Panc1 (cell line): ENCODE measurements around the gene WSCD1. TPM values are rescaled to one million over a fixed set of nuclear protein-coding genes. Genes with fewer than 3 reads are reported as not detected.

Experiments
- ATAC-seq: fragments of 200-7000 bp; cut with Tn5 transposase; 2 replicates; pipeline ENCODE4 v1.9.1; 2020; ENCODE audit warnings: mild to moderate bottlenecking, moderate library complexity
- BruUV-seq: library from RNA; stranded (reverse); fragments of 400-500 nt; replicated peaks from 2 replicates; lab custom pipeline; 2021; lab: Mats Ljungman, UMichigan
- CTCF ChIA-PET: fragments of 300-600 bp; sonication (Branson Sonifier 250); formaldehyde crosslinking; loops from one replicate; lab custom pipeline; 2022; ENCODE audit warnings: antibody characterized with exemption; lab: Charles Lee
- POLR2A ChIA-PET: fragments of 300-600 bp; sonication (Branson Sonifier 250); formaldehyde crosslinking; loops from one replicate; lab custom pipeline; 2022; ENCODE audit warnings: antibody characterized with exemption; lab: Charles Lee
- DNase-seq: peaks from one replicate; pipeline ENCODE4 v3.0.0-alpha.2; 2010; ENCODE audit warnings: low read depth, low spot score
- H3K27ac ChIP-seq: 2 replicates; pipeline ENCODE4 v1.5.1; 2011; ENCODE audit warnings: mild to moderate bottlenecking, low read length, inconsistent platforms
- H3K27me3 ChIP-seq: fragments of 200-500 bp; sonication (Bioruptor generic); 2 replicates; pipeline ENCODE4 v1.6.0; 2014; ENCODE audit warnings: low read length, inconsistent platforms; ENCODE audit not compliant: control insufficient read depth, insufficient read depth
- H3K36me3 ChIP-seq: fragments of 200-500 bp; sonication (Bioruptor generic); 2 replicates; pipeline ENCODE4 v1.5.1; 2014; ENCODE audit warnings: inconsistent platforms, mild to moderate bottlenecking, low read length, moderate library complexity; ENCODE audit not compliant: control insufficient read depth, insufficient read depth
- H3K4me1 ChIP-seq: 2 replicates; pipeline ENCODE4 v1.5.1; 2011; ENCODE audit warnings: inconsistent platforms, mild to moderate bottlenecking, low read length, moderate library complexity; ENCODE audit not compliant: control insufficient read depth, insufficient read depth
- H3K4me3 ChIP-seq, 2 experiments: 2 replicates each; pipeline ENCODE4 v1.5.1; 2011 to 2012; ENCODE audit warnings: low read depth in 2 of 2, low read length in 2 of 2, mild to moderate bottlenecking in 2 of 2, inconsistent platforms in 1 of 2, moderate library complexity in 1 of 2
- H3K9me3 ChIP-seq: fragments of 200-500 bp; sonication (Bioruptor generic); 2 replicates; pipeline ENCODE4 v1.5.1; 2014; ENCODE audit warnings: low read depth, mild to moderate bottlenecking, inconsistent platforms, low read length, moderate library complexity; ENCODE audit not compliant: control insufficient read depth, insufficient read depth
- POLR2AphosphoS5 ChIP-seq: IDR thresholded peaks from 2 replicates; pipeline ENCODE4 v1.6.1; 2012; ENCODE audit warnings: mild to moderate bottlenecking, low read depth, low read length, moderate library complexity
- SIN3A ChIP-seq: IDR thresholded peaks from 2 replicates; pipeline ENCODE4 v1.6.1; 2012; ENCODE audit warnings: low read depth, mild to moderate bottlenecking, low read length, moderate library complexity, borderline replicate concordance; ENCODE audit not compliant: insufficient read depth
- TCF7L2 ChIP-seq: IDR thresholded peaks from 2 replicates; pipeline ENCODE4 v1.6.1; 2011; ENCODE audit warnings: mild to moderate bottlenecking, low read depth, low read length, inconsistent platforms
- in situ Hi-C: cut with HindIII; loops from 2 replicates; pipeline ENCODE4 v1.10.0; 2016; ENCODE audit warnings: low sequenced_read_pairs, low pct_unique_long_range_greater_than_20kb
- intact Hi-C: fragments of 100-400 bp; cut with micrococcal nuclease; formaldehyde crosslinking; loops from one replicate; pipeline ENCODE4 v1.10.0; 2022; ENCODE audit not compliant: unreplicated experiment
- total RNA-seq: library from RNA; stranded (reverse); gene quantifications from one replicate; pipeline ENCODE4 v1.2.1, GENCODE V29; 2021; ENCODE audit not compliant: unreplicated experiment
- TF ChIP-seq, protein P1 (sequence below): fragments of 450-650 bp; IDR thresholded peaks from 2 replicates; pipeline ENCODE4 v1.5.1; 2017; ENCODE audit warnings: mild to moderate bottlenecking
- TF ChIP-seq, protein P2 (sequence below), 2 experiments: IDR thresholded peaks; 2 replicates each; pipeline ENCODE4 v1.6.1; 2011 to 2012; ENCODE audit warnings: low read depth in 2 of 2, control low read depth in 1 of 2, low read length in 1 of 2, mild to moderate bottlenecking in 1 of 2, moderate library complexity in 1 of 2; ENCODE audit not compliant: insufficient read depth in 1 of 2

WSCD1 gene
- total RNA-seq, 1 experiment from 2014 or later, result 0.74 TPM

DNA sequence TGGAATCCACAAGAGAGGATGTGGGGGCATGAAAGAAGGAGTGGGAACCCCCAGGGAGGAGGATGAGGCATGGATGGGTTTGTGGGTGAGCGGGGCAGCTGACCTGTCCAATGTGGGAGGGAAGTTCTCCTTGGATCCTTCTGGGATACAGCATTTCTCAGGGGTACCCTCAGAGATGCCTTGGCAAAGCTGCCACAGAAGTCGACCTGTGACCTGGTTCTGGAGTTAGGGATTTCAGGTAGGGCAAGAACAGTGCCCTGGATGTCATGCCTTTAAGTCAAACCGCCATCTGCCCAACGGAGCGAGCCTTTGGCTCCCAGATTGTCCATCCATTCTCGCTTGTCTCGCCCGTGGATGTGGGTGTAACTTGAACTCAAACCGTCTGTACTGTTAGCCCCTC lies 30.0 kb downstream of the WSCD1 start:
- Histone ChIP-seq H3K4me1 (no peaks in the 10 kb centered on the region), H3K4me3 (no peak overlapping the region), H3K36me3 (no peaks in the 10 kb centered on the region), H3K9me3 (no peaks in the 10 kb centered on the region), H3K27me3 (no peaks in the 10 kb centered on the region; the same call in 1 of the 2 replicates), H3K27ac (no peak overlapping the region)
- ATAC-seq (no peak), DNase-seq (no peak)
- intact Hi-C loops, result no loop called here
- in situ Hi-C loops, result no loop called here
- ChIA-PET POLR2A (no interaction called here), CTCF (no interaction called here)
- no TSS peak for BruUV-seq
- TF ChIP-seq POLR2AphosphoS5, result no peak
- TF ChIP-seq, protein P1, sequence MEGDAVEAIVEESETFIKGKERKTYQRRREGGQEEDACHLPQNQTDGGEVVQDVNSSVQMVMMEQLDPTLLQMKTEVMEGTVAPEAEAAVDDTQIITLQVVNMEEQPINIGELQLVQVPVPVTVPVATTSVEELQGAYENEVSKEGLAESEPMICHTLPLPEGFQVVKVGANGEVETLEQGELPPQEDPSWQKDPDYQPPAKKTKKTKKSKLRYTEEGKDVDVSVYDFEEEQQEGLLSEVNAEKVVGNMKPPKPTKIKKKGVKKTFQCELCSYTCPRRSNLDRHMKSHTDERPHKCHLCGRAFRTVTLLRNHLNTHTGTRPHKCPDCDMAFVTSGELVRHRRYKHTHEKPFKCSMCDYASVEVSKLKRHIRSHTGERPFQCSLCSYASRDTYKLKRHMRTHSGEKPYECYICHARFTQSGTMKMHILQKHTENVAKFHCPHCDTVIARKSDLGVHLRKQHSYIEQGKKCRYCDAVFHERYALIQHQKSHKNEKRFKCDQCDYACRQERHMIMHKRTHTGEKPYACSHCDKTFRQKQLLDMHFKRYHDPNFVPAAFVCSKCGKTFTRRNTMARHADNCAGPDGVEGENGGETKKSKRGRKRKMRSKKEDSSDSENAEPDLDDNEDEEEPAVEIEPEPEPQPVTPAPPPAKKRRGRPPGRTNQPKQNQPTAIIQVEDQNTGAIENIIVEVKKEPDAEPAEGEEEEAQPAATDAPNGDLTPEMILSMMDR, result no peak
- TF ChIP-seq SIN3A, result no peak
- no peak for TF ChIP-seq TCF7L2
- TF ChIP-seq, protein P2, sequence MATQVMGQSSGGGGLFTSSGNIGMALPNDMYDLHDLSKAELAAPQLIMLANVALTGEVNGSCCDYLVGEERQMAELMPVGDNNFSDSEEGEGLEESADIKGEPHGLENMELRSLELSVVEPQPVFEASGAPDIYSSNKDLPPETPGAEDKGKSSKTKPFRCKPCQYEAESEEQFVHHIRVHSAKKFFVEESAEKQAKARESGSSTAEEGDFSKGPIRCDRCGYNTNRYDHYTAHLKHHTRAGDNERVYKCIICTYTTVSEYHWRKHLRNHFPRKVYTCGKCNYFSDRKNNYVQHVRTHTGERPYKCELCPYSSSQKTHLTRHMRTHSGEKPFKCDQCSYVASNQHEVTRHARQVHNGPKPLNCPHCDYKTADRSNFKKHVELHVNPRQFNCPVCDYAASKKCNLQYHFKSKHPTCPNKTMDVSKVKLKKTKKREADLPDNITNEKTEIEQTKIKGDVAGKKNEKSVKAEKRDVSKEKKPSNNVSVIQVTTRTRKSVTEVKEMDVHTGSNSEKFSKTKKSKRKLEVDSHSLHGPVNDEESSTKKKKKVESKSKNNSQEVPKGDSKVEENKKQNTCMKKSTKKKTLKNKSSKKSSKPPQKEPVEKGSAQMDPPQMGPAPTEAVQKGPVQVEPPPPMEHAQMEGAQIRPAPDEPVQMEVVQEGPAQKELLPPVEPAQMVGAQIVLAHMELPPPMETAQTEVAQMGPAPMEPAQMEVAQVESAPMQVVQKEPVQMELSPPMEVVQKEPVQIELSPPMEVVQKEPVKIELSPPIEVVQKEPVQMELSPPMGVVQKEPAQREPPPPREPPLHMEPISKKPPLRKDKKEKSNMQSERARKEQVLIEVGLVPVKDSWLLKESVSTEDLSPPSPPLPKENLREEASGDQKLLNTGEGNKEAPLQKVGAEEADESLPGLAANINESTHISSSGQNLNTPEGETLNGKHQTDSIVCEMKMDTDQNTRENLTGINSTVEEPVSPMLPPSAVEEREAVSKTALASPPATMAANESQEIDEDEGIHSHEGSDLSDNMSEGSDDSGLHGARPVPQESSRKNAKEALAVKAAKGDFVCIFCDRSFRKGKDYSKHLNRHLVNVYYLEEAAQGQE (IDR thresholded peaks at IDR 0.05; ENCODE audit: insufficient read depth in 1 of 2, low read depth in 2 of 2, low read length in 1 of 2), result no peak

DNA sequence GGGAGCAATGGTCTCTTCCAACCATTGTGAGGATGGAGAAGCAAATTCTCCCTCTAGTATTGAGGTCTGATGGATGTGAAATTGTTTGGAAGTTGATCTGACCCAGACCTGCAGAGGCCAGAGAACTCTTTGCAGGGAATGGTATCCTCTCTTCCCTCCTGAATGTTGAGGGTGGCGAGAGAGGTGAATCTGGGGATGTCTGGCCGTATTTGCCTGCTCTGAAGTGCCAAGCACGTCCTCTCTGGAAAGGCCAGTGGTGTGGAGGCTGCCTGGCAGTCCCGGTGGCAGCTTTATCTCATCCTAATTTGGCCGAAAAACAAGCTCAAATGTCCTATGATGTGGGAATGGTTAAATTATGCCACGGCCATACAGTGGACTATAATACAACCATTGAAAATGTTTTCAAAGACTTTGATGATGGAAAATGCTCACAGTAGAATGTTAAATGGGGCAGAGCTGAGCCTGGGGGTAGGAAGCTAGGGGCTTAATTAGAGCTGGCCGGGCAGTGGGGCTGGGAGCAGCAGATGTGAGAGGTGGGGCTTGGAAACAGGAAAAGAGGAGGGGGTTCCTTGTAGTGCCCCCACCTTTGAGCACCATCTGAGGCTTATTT lies 30.8 kb downstream of the WSCD1 start:
- Histone ChIP-seq H3K4me1 (no peaks in the 10 kb centered on the region), H3K27ac (no peak overlapping the region), H3K4me3 (no peak overlapping the region), H3K36me3 (no peaks in the 10 kb centered on the region), H3K9me3 (no peaks in the 10 kb centered on the region), H3K27me3 (no peaks in the 10 kb centered on the region; the same call in 1 of the 2 replicates)
- CTCF ChIA-PET, result no interaction called here
- intact Hi-C loops, result no loop called here
- in situ Hi-C loops, result no loop called here
- DNase-seq, result no peak
- no TSS peak for BruUV-seq
- no peak for ATAC-seq
- POLR2A ChIA-PET, result no interaction called here
- no peak for TF ChIP-seq TCF7L2
- no peak for TF ChIP-seq POLR2AphosphoS5
- TF ChIP-seq, protein P2 (IDR thresholded peaks at IDR 0.05; ENCODE audit: insufficient read depth in 1 of 2, low read depth in 2 of 2, low read length in 1 of 2), result no peak
- no peak for TF ChIP-seq SIN3A
- TF ChIP-seq, protein P1, result no peak
